ENCODE data around the gene FCF1.

The FCF1 gene

GRCh38 chr14:74691456-74691855, 21.5 kb upstream of the FCF1 start:
- Histone ChIP-seq H3K27me3 (ENCODE audit: insufficient read depth, low read length, poor library complexity) (no peaks in the 10 kb centered on the region), H3K23ac (ENCODE audit: low read length) (no peak overlapping the region), H3K56ac (ENCODE audit: low read length) (no peak overlapping the region), H4K8ac (ENCODE audit: low read depth, low read length) (no peak overlapping the region), H3K27ac (ENCODE audit: low read depth, low read length) (no peak overlapping the region), H3K9ac (ENCODE audit: low read length) (no peak overlapping the region), H2BK120ac (ENCODE audit: low read depth, low read length) (no peak overlapping the region), H3K79me2 (ENCODE audit: control insufficient read depth, insufficient read depth, low read length) (peaks cover 2% of the 10 kb centered on the region), H2AK5ac (ENCODE audit: low read length) (no peak overlapping the region), H3K36me3 (ENCODE audit: control insufficient read depth, insufficient read depth, low read length) (no peaks in the 10 kb centered on the region), H3K79me1 (ENCODE audit: low read length) (peaks cover 2% of the 10 kb centered on the region), H3K18ac (ENCODE audit: low read length) (no peak overlapping the region), H3K4me1 (ENCODE audit: control insufficient read depth, low read depth, low read length) (no peaks in the 10 kb centered on the region), H3K4ac (ENCODE audit: low read depth, low read length) (no peak overlapping the region), H3K4me3 (ENCODE audit: low read length) (no peak overlapping the region), H3K4me2 (ENCODE audit: low read length) (no peak overlapping the region), H4K5ac (ENCODE audit: low read length) (no peak overlapping the region), H2BK5ac (ENCODE audit: low read length) (no peak overlapping the region), H2BK15ac (replicated peaks; ENCODE audit: low read depth) (no peak overlapping the region)
- no peak for DNase-seq
- no CpG with 5 or more reads among the region's 2 CpGs for WGBS (ENCODE audit: extremely low coverage, insufficient coverage, low lambda C conversion rate)

- Histone ChIP-seq H3K36me3 (ENCODE audit: control insufficient read depth, insufficient read depth, low read length) (no peaks in the 10 kb centered on the region), H3K4me1 (ENCODE audit: control insufficient read depth, low read depth, low read length) (no peaks in the 10 kb centered on the region), H2BK15ac (replicated peaks; ENCODE audit: low read depth) (no peak overlapping the region), H3K79me1 (ENCODE audit: low read length) (peaks cover 2% of the 10 kb centered on the region), H3K79me2 (ENCODE audit: control insufficient read depth, insufficient read depth, low read length) (peaks cover 2% of the 10 kb centered on the region), H2BK120ac (ENCODE audit: low read depth, low read length) (no peak overlapping the region), H2AK5ac (ENCODE audit: low read length) (no peak overlapping the region), H3K27ac (ENCODE audit: low read depth, low read length) (no peak overlapping the region), H4K8ac (ENCODE audit: low read depth, low read length) (no peak overlapping the region), H3K4ac (ENCODE audit: low read depth, low read length) (no peak overlapping the region), H3K27me3 (ENCODE audit: insufficient read depth, low read length, poor library complexity) (no peaks in the 10 kb centered on the region), H2BK5ac (ENCODE audit: low read length) (no peak overlapping the region), H3K4me3 (ENCODE audit: low read length) (no peak overlapping the region), H3K23ac (ENCODE audit: low read length) (no peak overlapping the region), H4K5ac (ENCODE audit: low read length) (no peak overlapping the region), H3K56ac (ENCODE audit: low read length) (no peak overlapping the region), H3K18ac (ENCODE audit: low read length) (no peak overlapping the region), H3K4me2 (ENCODE audit: low read length) (no peak overlapping the region), H3K9ac (ENCODE audit: low read length) (no peak overlapping the region)
- no CpG with 5 or more reads among the region's 3 CpGs for WGBS (ENCODE audit: extremely low coverage, insufficient coverage, low lambda C conversion rate)
- DNase-seq = no peak
Observed at GRCh38 chr14:74693191-74693590, 19.8 kb upstream of the FCF1 start.

- no CpG with 5 or more reads among the region's 4 CpGs for WGBS (ENCODE audit: extremely low coverage, insufficient coverage, low lambda C conversion rate)
- Histone ChIP-seq H2BK5ac (ENCODE audit: low read length) (no peak overlapping the region), H3K4me3 (ENCODE audit: low read length) (no peak overlapping the region), H3K4ac (ENCODE audit: low read depth, low read length) (no peak overlapping the region), H3K56ac (ENCODE audit: low read length) (no peak overlapping the region), H3K23ac (ENCODE audit: low read length) (no peak overlapping the region), H3K36me3 (ENCODE audit: control insufficient read depth, insufficient read depth, low read length) (no peaks in the 10 kb centered on the region), H3K27ac (ENCODE audit: low read depth, low read length) (no peak overlapping the region), H3K79me1 (ENCODE audit: low read length) (peaks cover 7% of the 10 kb centered on the region), H4K8ac (ENCODE audit: low read depth, low read length) (no peak overlapping the region), H3K4me1 (ENCODE audit: control insufficient read depth, low read depth, low read length) (no peaks in the 10 kb centered on the region), H3K79me2 (ENCODE audit: control insufficient read depth, insufficient read depth, low read length) (peaks cover 8% of the 10 kb centered on the region), H3K9ac (ENCODE audit: low read length) (no peak overlapping the region), H2BK120ac (ENCODE audit: low read depth, low read length) (no peak overlapping the region), H3K27me3 (ENCODE audit: insufficient read depth, low read length, poor library complexity) (no peaks in the 10 kb centered on the region), H3K4me2 (ENCODE audit: low read length) (no peak overlapping the region), H2BK15ac (replicated peaks; ENCODE audit: low read depth) (no peak overlapping the region), H3K18ac (ENCODE audit: low read length) (no peak overlapping the region), H2AK5ac (ENCODE audit: low read length) (no peak overlapping the region), H4K5ac (ENCODE audit: low read length) (no peak overlapping the region)
- DNase-seq = no peak
Observed at GRCh38 chr14:74695406-74695805, 17.5 kb upstream of the FCF1 start.

- no peak for DNase-seq
- Histone ChIP-seq H3K79me1 (ENCODE audit: low read length) (peaks cover 10% of the 10 kb centered on the region), H3K27ac (ENCODE audit: low read depth, low read length) (no peak overlapping the region)
Observed at GRCh38 chr14:74697011-74697410, 15.9 kb upstream of the FCF1 start.

GRCh38 chr14:74697543-74697942, 15.4 kb upstream of the FCF1 start:
- Histone ChIP-seq H3K4ac (ENCODE audit: low read depth, low read length) (no peak overlapping the region), H2BK15ac (replicated peaks; ENCODE audit: low read depth) (no peak overlapping the region), H3K18ac (ENCODE audit: low read length) (no peak overlapping the region), H3K27me3 (ENCODE audit: insufficient read depth, low read length, poor library complexity) (no peaks in the 10 kb centered on the region), H4K5ac (ENCODE audit: low read length) (no peak overlapping the region), H3K56ac (ENCODE audit: low read length) (no peak overlapping the region), H3K27ac (ENCODE audit: low read depth, low read length) (no peak overlapping the region), H2AK5ac (ENCODE audit: low read length) (no peak overlapping the region), H3K79me2 (ENCODE audit: control insufficient read depth, insufficient read depth, low read length) (peaks cover 11% of the 10 kb centered on the region), H2BK5ac (ENCODE audit: low read length) (no peak overlapping the region), H3K9ac (ENCODE audit: low read length) (no peak overlapping the region), H3K4me3 (ENCODE audit: low read length) (no peak overlapping the region), H3K36me3 (ENCODE audit: control insufficient read depth, insufficient read depth, low read length) (no peaks in the 10 kb centered on the region), H3K79me1 (ENCODE audit: low read length) (peaks cover 12% of the 10 kb centered on the region), H2BK120ac (ENCODE audit: low read depth, low read length) (no peak overlapping the region), H3K4me1 (ENCODE audit: control insufficient read depth, low read depth, low read length) (no peaks in the 10 kb centered on the region), H3K23ac (ENCODE audit: low read length) (no peak overlapping the region), H3K4me2 (ENCODE audit: low read length) (no peak overlapping the region), H4K8ac (ENCODE audit: low read depth, low read length) (no peak overlapping the region)
- no CpG with 5 or more reads among the region's 2 CpGs for WGBS (ENCODE audit: extremely low coverage, insufficient coverage, low lambda C conversion rate)
- DNase-seq = peak; percentile 26

More at GRCh38 chr14:74697011-74697410, 15.9 kb upstream of the FCF1 start:
- no peak overlapping the region for H2BK120ac ChIP-seq (ENCODE audit: low read depth, low read length)
- H3K23ac ChIP-seq (ENCODE audit: low read length) = no peak overlapping the region
- no peak overlapping the region for H2BK15ac ChIP-seq (replicated peaks; ENCODE audit: low read depth)
- no peak overlapping the region for H3K4me3 ChIP-seq (ENCODE audit: low read length)
- H2AK5ac ChIP-seq (ENCODE audit: low read length) = no peak overlapping the region
- H3K4ac ChIP-seq (ENCODE audit: low read depth, low read length) = no peak overlapping the region
- H3K79me2 ChIP-seq (ENCODE audit: control insufficient read depth, insufficient read depth, low read length) = peaks cover 11% of the 10 kb centered on the region
- H3K27me3 ChIP-seq (ENCODE audit: insufficient read depth, low read length, poor library complexity) = no peaks in the 10 kb centered on the region
- no peak overlapping the region for H4K8ac ChIP-seq (ENCODE audit: low read depth, low read length)
- no peaks in the 10 kb centered on the region for H3K4me1 ChIP-seq (ENCODE audit: control insufficient read depth, low read depth, low read length)
- no peak overlapping the region for H3K18ac ChIP-seq (ENCODE audit: low read length)
- no peak overlapping the region for H3K4me2 ChIP-seq (ENCODE audit: low read length)
- H3K56ac ChIP-seq (ENCODE audit: low read length) = no peak overlapping the region
- no peak overlapping the region for H2BK5ac ChIP-seq (ENCODE audit: low read length)
- H3K9ac ChIP-seq (ENCODE audit: low read length) = no peak overlapping the region
- H3K36me3 ChIP-seq (ENCODE audit: control insufficient read depth, insufficient read depth, low read length) = no peaks in the 10 kb centered on the region
- H4K5ac ChIP-seq (ENCODE audit: low read length) = no peak overlapping the region
- WGBS (ENCODE audit: extremely low coverage, insufficient coverage, low lambda C conversion rate) = no CpG with 5 or more reads among the region's 1 CpG

- no peak overlapping the region for H2AK5ac ChIP-seq (ENCODE audit: low read length)
- H3K4me3 ChIP-seq (ENCODE audit: low read length) = no peak overlapping the region
- no peak overlapping the region for H4K8ac ChIP-seq (ENCODE audit: low read depth, low read length)
- no peak overlapping the region for H2BK15ac ChIP-seq (replicated peaks; ENCODE audit: low read depth)
- H3K27ac ChIP-seq (ENCODE audit: low read depth, low read length) = no peak overlapping the region
- no peak overlapping the region for H2BK120ac ChIP-seq (ENCODE audit: low read depth, low read length)
- H3K79me2 ChIP-seq (ENCODE audit: control insufficient read depth, insufficient read depth, low read length) = peaks cover 11% of the 10 kb centered on the region
- H3K56ac ChIP-seq (ENCODE audit: low read length) = no peak overlapping the region
- H3K4me1 ChIP-seq (ENCODE audit: control insufficient read depth, low read depth, low read length) = no peaks in the 10 kb centered on the region
- no peak overlapping the region for H4K5ac ChIP-seq (ENCODE audit: low read length)
- H2BK5ac ChIP-seq (ENCODE audit: low read length) = no peak overlapping the region
- DNase-seq = no peak
- no peak overlapping the region for H3K18ac ChIP-seq (ENCODE audit: low read length)
- no peak overlapping the region for H3K4me2 ChIP-seq (ENCODE audit: low read length)
- H3K9ac ChIP-seq (ENCODE audit: low read length) = no peak overlapping the region
- no CpG with 5 or more reads among the region's 2 CpGs for WGBS (ENCODE audit: extremely low coverage, insufficient coverage, low lambda C conversion rate)
- no peaks in the 10 kb centered on the region for H3K36me3 ChIP-seq (ENCODE audit: control insufficient read depth, insufficient read depth, low read length)
- no peaks in the 10 kb centered on the region for H3K27me3 ChIP-seq (ENCODE audit: insufficient read depth, low read length, poor library complexity)
- no peak overlapping the region for H3K23ac ChIP-seq (ENCODE audit: low read length)
- peaks cover 12% of the 10 kb centered on the region for H3K79me1 ChIP-seq (ENCODE audit: low read length)
- no peak overlapping the region for H3K4ac ChIP-seq (ENCODE audit: low read depth, low read length)
Observed at GRCh38 chr14:74697976-74698375, 15.0 kb upstream of the FCF1 start.
